MCF 10A (cell line): ENCODE data around the gene SPEF2. TPM values are rescaled to one million over a fixed set of nuclear protein-coding genes. Genes with fewer than 3 reads are reported as not detected.
A peak's percentile ranks its signal among the peaks of the same experiment; 100 is the strongest.

Source experiments
- BruUV-seq: library from RNA; stranded (reverse); fragments of 400-500 nt; replicated peaks from 2 replicates; lab custom pipeline; 2021; lab: Mats Ljungman, UMichigan
- CTCF ChIA-PET: fragments of 300-600 bp; sonication (Branson Sonifier 250); formaldehyde crosslinking; extraction: SDS; loops from one replicate; lab custom pipeline; 2021; ENCODE audit warnings: antibody characterized with exemption, inconsistent platforms; lab: Yijun Ruan, JAX
- POLR2A ChIA-PET: fragments of 300-600, 350-650 bp; sonication (Branson Sonifier 250); formaldehyde crosslinking; extraction: SDS; loops from one replicate; lab custom pipeline; 2020; ENCODE audit warnings: antibody characterized with exemption, inconsistent platforms; lab: Yijun Ruan, JAX
- DNase-seq: peaks from one replicate; pipeline ENCODE4 v3.0.0-alpha.2; 2018; ENCODE audit not compliant: unreplicated experiment
- H3K27ac Mint-ChIP-seq: one replicate; pipeline ENCODE4 v1.8.0; 2022; ENCODE audit warnings: mild to moderate bottlenecking, low read depth, mixed read lengths; ENCODE audit not compliant: unreplicated experiment
- H3K27me3 Mint-ChIP-seq: one replicate; pipeline ENCODE4 v1.8.0; 2022; ENCODE audit warnings: mixed read lengths; ENCODE audit not compliant: insufficient read depth, unreplicated experiment
- H3K36me3 Mint-ChIP-seq: one replicate; pipeline ENCODE4 v1.8.0; 2022; ENCODE audit warnings: mild to moderate bottlenecking, moderate library complexity, mixed read lengths; ENCODE audit not compliant: insufficient read depth, unreplicated experiment
- H3K4me1 Mint-ChIP-seq: one replicate; pipeline ENCODE4 v1.8.0; 2022; ENCODE audit warnings: mixed read lengths; ENCODE audit not compliant: insufficient read depth, unreplicated experiment
- H3K4me3 Mint-ChIP-seq: one replicate; pipeline ENCODE4 v1.8.0; 2022; ENCODE audit warnings: mild to moderate bottlenecking, moderate library complexity, mixed read lengths; ENCODE audit not compliant: unreplicated experiment
- H3K9me3 Mint-ChIP-seq: one replicate; pipeline ENCODE4 v1.8.0; 2022; ENCODE audit warnings: mixed read lengths; ENCODE audit not compliant: unreplicated experiment
- intact Hi-C: fragments of 100-400 bp; cut with micrococcal nuclease; formaldehyde crosslinking; loops from 2 replicates; pipeline ENCODE4 v1.14.1; 2022
- total RNA-seq: library from RNA; stranded (reverse); gene quantifications from 2 replicates; pipeline ENCODE4 v1.2.3, GENCODE V29; 2022
- TF ChIP-seq, protein P1 (sequence below): fragments of 200-600 bp; IDR thresholded peaks from one replicate; pipeline ENCODE4 v1.8.0; 2022; ENCODE audit warnings: antibody characterized with exemption, mild to moderate bottlenecking; ENCODE audit not compliant: unreplicated experiment

Gene SPEF2
- total RNA-seq, 1 experiment from 2014 or later = 5.3 TPM

DNA sequence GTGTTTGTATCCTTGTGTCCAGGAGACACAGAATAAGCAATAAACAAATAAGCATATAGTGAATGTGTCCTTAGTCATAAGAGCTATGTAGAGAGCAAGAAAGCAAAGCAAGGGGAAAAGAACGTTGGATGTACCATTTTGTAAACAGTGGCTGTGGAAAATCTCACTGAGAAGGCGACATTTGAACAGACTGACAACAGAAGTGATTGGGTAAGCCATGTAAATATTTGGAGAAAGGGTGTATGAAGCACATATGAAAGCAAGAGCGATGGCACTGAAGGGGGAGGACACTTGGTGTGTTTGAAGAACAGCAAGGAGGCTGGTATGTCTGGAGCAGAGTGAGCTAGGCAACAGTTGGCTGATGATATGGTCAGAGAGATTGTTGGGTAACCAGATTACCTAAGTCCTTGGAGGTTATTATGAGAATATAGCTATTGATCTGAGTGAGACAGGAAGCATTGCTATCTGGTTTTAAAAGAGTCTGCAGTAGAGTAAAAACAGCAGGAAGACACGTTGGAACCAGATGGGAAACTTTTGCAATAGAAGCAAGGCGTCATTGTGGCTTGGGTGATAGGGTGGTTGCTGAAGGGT is 123.6 kb downstream of the SPEF2 start:
- ChIA-PET POLR2A (no interaction called here), CTCF (no interaction called here)
- Mint-ChIP-seq H3K36me3 (peaks cover 9% of the 10 kb centered on the region), H3K27me3 (no peaks in the 10 kb centered on the region), H3K27ac (no peak overlapping the region), H3K4me1 (peaks cover 12% of the 10 kb centered on the region), H3K9me3 (no peaks in the 10 kb centered on the region), H3K4me3 (no peak overlapping the region)
- no TSS peak for BruUV-seq
- peak; percentile 46 for DNase-seq
- TF ChIP-seq, protein P1, sequence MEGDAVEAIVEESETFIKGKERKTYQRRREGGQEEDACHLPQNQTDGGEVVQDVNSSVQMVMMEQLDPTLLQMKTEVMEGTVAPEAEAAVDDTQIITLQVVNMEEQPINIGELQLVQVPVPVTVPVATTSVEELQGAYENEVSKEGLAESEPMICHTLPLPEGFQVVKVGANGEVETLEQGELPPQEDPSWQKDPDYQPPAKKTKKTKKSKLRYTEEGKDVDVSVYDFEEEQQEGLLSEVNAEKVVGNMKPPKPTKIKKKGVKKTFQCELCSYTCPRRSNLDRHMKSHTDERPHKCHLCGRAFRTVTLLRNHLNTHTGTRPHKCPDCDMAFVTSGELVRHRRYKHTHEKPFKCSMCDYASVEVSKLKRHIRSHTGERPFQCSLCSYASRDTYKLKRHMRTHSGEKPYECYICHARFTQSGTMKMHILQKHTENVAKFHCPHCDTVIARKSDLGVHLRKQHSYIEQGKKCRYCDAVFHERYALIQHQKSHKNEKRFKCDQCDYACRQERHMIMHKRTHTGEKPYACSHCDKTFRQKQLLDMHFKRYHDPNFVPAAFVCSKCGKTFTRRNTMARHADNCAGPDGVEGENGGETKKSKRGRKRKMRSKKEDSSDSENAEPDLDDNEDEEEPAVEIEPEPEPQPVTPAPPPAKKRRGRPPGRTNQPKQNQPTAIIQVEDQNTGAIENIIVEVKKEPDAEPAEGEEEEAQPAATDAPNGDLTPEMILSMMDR = no peak
- intact Hi-C loops = no loop called here

DNA sequence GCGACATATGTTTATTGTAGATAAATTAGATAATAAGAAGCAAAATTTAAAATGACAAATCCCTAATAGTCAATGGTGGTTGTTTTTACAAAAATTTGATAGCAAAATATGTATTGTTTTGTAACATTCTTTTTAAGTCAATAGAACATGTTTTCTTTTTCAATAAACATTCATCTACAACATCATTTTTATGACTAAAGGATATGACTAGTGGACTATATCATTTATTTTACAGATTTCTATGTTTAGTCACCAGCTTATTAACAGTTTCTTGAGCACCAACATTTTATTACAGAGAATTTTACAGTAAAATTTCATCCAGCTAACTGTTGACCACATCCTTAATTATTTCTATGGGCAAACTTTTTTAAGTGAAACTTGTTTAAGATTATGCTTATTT is 124.3 kb downstream of the SPEF2 start:
- Mint-ChIP-seq H3K36me3 (peaks cover 9% of the 10 kb centered on the region), H3K27ac (no peak overlapping the region), H3K9me3 (no peaks in the 10 kb centered on the region), H3K27me3 (peaks cover under 1% of the 10 kb centered on the region), H3K4me1 (peaks cover 12% of the 10 kb centered on the region), H3K4me3 (no peak overlapping the region)
- POLR2A ChIA-PET = interaction anchor here (0.7 kb wide), 1 partner anchor 146 kb away, joined by 3 read pairs; no protein-coding TSS in a partner anchor
- TF ChIP-seq, protein P1 = no peak
- no TSS peak for BruUV-seq
- CTCF ChIA-PET = no interaction called here
- no peak for DNase-seq
- intact Hi-C loops = no loop called here

- Mint-ChIP-seq H3K4me1 (peaks cover 12% of the 10 kb centered on the region), H3K4me3 (no peak overlapping the region), H3K27ac (peak overlapping the region; percentile 22), H3K27me3 (peaks cover 17% of the 10 kb centered on the region), H3K9me3 (peaks cover 5% of the 10 kb centered on the region), H3K36me3 (peaks cover 9% of the 10 kb centered on the region)
- ChIA-PET POLR2A (interaction anchor here (0.9 kb wide), 1 partner anchor 11 kb away, joined by 3 read pairs; no protein-coding TSS in a partner anchor), CTCF (interaction anchor here (0.7 to 0.9 kb wide), 2 partner anchors 15 to 93 kb away, joined by 3 to 4 read pairs; no protein-coding TSS in a partner anchor)
- DNase-seq = no peak
- BruUV-seq = no TSS peak
- TF ChIP-seq, protein P1 = no peak
- intact Hi-C loops = no loop called here
Measured at GRCh38 chr5:35743644-35744043, 126.0 kb downstream of the SPEF2 start.

DNA sequence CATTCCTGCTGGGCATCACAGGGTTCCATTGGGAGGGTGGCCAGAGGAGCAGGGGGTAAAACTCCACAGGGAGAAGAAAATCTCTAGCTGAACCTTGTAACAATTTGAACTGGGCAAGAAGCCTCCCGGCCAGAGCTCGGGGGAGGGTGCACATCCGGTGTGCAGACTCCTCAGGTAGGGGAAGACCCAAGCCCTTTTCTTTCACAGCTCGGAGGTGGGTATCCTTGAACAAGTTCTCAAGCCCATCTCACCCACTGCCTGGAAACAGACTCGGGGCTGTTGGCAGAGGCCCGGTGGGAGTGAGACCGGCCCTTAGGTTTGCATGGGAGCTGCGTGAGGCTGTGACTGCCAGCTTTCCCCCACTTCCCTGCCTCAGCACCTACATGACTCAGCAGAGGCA is 127.5 kb downstream of the SPEF2 start:
- ChIA-PET POLR2A (no interaction called here), CTCF (no interaction called here)
- H3K4me1 Mint-ChIP-seq = peaks cover 12% of the 10 kb centered on the region
- DNase-seq = no peak
- H3K4me3 Mint-ChIP-seq = no peak overlapping the region
- H3K27ac Mint-ChIP-seq = no peak overlapping the region
- H3K27me3 Mint-ChIP-seq = peaks cover 19% of the 10 kb centered on the region
- TF ChIP-seq, protein P1 = no peak
- no TSS peak for BruUV-seq
- peaks cover 9% of the 10 kb centered on the region for H3K36me3 Mint-ChIP-seq
- peaks cover 5% of the 10 kb centered on the region for H3K9me3 Mint-ChIP-seq
- intact Hi-C loops = no loop called here
